MV-4-11 (cell line): ENCODE results near the gene LIPF.
A peak's percentile ranks its signal among the peaks of the same experiment; 100 is the strongest.

Experiments
- DNase-seq: peaks from one replicate; lab custom pipeline; 2025; lab: John Stamatoyannopoulos, UW

The LIPF gene

DNA sequence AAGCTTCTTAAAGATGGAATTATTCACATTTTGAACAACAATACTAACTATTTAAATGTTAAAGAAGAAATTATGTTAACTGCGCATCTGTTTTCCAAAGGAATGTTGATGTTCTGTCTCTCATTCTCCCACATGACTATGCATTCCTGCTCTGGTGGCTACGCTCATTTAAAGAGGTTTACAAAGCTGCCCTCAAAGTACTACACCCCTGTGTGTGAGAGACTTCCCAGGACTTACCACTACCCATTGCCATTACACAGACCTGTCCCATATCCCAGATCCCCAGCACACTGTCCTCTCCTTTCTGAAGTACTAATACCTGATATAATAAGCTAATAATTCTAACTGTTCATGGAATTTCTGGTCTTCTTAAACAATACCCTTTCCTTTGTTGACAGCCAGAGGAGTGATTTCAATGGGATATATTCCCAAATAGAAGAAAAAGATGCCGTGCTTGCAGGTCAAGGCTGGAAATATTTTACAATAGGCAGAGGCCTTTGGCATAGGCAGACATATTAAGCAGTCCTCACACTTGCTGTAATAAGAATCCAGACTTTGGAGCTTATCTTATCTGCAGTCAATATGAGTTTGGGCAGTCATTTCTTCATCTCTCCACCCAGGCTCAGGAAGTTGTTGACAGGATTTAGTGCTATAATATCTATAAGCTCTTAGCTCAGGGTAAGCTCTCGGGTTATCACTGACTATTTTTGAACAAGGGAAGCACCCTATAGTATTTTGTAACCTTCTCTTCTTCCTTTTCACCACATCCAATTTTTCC, 12.2 kb downstream of the LIPF start:
- no peak for DNase-seq

DNA sequence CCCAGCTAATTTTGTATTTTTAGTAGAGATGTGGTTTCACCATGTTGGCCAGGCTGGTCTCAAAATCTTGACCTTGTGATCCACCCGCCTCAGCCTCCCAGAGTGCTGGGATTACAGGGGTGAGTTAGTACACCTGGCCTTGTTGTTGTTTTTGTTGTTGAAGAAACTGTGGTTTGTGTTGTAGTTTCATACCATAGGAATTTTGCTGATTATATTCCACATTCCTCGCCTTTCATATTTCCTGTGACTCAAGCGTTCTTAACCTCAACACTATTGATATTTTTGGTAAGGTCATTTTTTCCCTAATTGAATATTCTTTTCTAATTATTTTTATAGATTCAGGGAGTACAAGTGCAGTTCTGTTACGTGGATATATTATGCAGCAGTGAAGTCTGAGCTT, 16.7 kb downstream of the LIPF start:
- no peak for DNase-seq

DNA sequence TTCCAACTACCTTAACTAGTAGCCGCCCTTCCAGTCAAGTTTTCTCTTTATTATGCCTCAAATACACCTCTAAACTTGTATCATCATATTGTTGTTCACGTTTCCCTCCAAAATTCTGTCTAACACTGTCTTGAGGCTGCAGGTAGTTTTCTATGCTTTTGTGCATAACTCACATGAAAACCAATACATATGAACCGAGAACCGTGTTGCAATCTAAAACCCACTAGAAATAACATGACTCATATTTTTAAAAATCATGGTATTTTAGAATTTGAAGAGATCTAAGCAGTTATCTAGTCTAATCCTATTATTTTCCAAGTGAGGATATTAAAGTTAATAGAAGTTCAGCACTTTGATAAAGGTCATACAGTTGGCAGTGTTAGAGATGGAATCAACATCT, 18.2 kb downstream of the LIPF start:
- no peak for DNase-seq

DNA sequence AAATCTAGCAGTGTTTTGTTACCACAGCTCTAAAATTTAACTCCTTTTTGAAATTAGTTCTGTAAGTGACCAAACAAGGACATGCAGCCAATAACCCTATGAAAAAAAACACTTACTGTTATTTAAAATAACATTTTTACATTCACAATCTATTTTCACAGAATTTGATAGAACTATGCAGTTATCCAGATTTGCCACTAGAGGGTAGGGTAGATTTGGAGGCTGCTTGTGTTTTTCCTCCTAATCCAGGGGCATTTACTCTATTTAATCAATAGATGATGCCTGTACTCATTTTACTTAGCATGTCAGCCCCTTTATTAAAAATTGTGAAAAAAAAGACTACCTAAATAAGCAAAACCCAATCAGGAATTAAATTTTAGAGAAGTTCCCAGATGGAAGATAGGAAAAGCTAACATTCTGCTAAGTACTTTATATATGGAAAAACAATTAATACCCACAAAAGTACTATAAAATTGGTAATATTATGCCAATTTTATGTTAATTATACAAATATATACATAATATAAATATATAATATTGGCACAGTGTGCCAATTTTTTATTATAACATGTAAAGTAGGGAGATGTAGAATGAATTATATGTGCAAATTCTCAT, 23.7 kb downstream of the LIPF start:
- peak; percentile 11 for DNase-seq

DNA sequence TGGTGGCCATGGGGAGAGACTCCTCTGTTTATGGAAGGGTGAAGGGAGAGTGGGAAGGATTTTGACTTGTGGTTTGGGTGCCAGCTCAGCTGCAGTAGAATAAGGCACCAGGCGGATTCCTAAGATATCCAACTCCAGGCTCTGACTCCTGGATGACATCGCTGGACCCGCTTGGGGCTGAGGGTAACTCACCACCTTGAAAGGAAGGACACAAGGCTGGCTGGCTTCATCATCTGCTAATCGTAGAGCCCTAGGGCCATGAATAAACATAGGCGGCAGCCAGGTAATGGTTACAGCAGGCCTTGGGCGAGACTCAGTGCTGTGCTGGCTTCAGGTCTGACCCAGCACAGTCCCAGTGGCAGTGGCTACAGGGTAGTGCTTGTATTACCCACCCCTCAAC, 25.1 kb downstream of the LIPF start:
- no peak for DNase-seq

- DNase-seq: no peak
Observed at GRCh38 chr10:88693392-88694020, 29.3 kb downstream of the LIPF start.

- no peak for DNase-seq
Observed at GRCh38 chr10:88702848-88703597, 38.8 kb downstream of the LIPF start.

GRCh38 chr10:88705958-88706357, 41.7 kb downstream of the LIPF start, which contains the start of gene LIPK:
LIPK (plus strand) TSS chr10:88706249; CDS start chr10:88724544, 18,295 bp downstream.
- no peak for DNase-seq

GRCh38 chr10:88707429-88708155, 43.4 kb downstream of the LIPF start:
- DNase-seq: peak; percentile 4

- peak; percentile 14 for DNase-seq
Observed at GRCh38 chr10:88709361-88709760, 45.1 kb downstream of the LIPF start.

- DNase-seq: no peak
Observed at GRCh38 chr10:88715517-88715916, 51.3 kb downstream of the LIPF start.

DNA sequence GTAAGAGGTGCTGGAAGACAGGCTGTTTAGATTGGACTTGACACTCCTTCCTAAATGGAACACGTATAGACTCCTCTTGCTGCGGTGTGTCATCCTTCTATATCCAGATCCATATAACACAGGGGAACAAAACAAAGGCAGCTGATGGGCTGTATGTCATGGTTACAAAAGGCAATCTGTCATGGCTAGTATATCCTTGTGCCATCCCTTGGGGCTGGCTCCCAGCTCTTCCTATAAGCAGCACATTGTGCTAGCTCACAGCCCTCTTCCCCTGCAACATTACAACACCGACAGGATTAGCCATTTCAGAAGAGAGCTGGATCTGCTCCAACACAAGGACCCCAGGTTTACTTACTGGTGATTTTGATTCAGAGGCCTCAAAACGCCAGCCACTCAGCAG, 57.1 kb downstream of the LIPF start:
- DNase-seq: no peak

DNA sequence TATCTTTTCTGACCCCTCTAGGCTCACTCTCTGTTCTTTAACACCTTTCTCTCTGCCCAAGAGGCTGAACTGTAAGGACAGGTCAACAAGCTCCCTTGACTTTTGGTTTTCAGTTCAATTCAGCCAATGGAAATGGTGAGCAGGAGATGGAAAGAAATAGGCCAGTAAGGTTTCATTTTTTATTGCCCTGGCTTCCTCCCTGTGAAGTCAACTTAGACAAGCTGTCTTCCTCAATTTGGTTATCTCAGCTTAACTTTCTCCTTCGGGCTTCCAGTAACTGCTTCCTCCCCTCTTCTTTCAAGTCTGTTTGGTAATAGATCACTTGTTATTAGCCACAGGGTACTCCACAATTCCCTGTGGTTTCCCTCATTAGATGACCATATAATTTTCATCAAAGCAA, 61.6 kb downstream of the LIPF start:
- DNase-seq: peak; percentile 70

DNA sequence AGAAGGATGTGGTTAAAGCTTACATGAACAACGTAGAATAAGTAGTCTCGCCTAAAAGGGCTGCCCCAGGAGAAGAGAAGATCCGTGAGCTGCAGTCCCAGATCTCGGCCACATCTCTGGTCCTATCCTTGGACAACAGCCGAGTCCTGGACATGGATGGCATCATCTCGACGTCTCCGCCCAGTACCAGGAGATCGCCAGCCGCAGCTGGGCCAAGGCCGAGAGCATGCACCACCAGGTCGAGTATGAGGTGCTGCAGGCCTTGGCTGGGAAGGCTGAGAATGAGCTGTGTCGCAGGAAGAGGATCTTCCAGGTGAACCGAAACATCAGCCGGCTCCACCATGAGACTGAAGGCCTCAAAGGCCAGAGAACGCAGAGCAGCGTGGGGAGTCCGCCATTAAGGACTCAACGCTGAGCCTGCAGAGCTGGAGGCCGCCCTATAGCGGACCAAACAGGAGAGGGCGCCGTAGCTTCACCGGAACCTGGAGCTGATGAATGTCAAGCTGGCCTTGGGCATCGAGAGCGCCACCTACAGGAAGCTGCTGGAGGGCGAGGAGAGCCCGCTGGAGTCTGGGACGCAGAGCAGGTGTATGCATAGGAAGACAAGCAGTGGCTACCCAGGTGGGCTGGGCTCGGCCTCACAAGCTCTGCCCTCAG, 64.0 kb downstream of the LIPF start:
- DNase-seq: no peak
